Smooth muscle cell (in vitro differentiated cells): ENCODE measurements around the gene DDO. TPM values are rescaled to one million over a fixed set of nuclear protein-coding genes. Genes with fewer than 3 reads are reported as not detected.
A peak's percentile ranks its signal among the peaks of the same experiment; 100 is the strongest.

Experiments
- DNase-seq: peaks from one replicate; lab custom pipeline; 2025; ENCODE audit not compliant: unreplicated experiment; lab: John Stamatoyannopoulos, UW
- H2AFZ ChIP-seq: fragments of 200-600 bp; sonication (generic); 2 replicates; pipeline ENCODE4 v1.6.0; 2016; ENCODE audit warnings: antibody characterized with exemption, low read depth, mild to moderate bottlenecking
- H3F3A ChIP-seq: fragments of 200-600 bp; sonication (generic); 2 replicates; pipeline ENCODE4 v1.6.0; 2017; ENCODE audit warnings: antibody characterized with exemption, low read depth
- H3K27ac ChIP-seq: fragments of 200-600 bp; sonication (generic); 2 replicates; pipeline ENCODE4 v1.5.1; 2016; ENCODE audit warnings: low read depth, mild to moderate bottlenecking
- H3K27me3 ChIP-seq: fragments of 200-600 bp; sonication (generic); 2 replicates; pipeline ENCODE4 v1.6.1; 2016; ENCODE audit warnings: low read depth, mild to moderate bottlenecking
- H3K36me3 ChIP-seq: fragments of 200-600 bp; sonication (generic); 2 replicates; pipeline ENCODE4 v1.5.1; 2016; ENCODE audit warnings: low read depth
- H3K4me1 ChIP-seq: fragments of 200-600 bp; sonication (generic); 2 replicates; pipeline ENCODE4 v1.5.1; 2016; ENCODE audit warnings: low read depth
- H3K4me2 ChIP-seq: fragments of 200-600 bp; sonication (generic); 2 replicates; pipeline ENCODE4 v1.6.0; 2016; ENCODE audit warnings: mild to moderate bottlenecking
- H3K4me3 ChIP-seq: fragments of 200-600 bp; sonication (generic); 2 replicates; pipeline ENCODE4 v1.5.1; 2016; ENCODE audit warnings: mild to moderate bottlenecking
- H3K79me2 ChIP-seq: fragments of 200-600 bp; sonication (generic); 2 replicates; pipeline ENCODE4 v1.6.0; 2016; ENCODE audit warnings: low read depth, mild to moderate bottlenecking
- H3K9ac ChIP-seq: fragments of 200-600 bp; sonication (generic); 2 replicates; pipeline ENCODE4 v1.6.0; 2016; ENCODE audit warnings: low read depth
- H3K9me3 ChIP-seq: fragments of 200-600 bp; sonication (generic); replicated peaks from 2 replicates; pipeline ENCODE4 v1.5.1; 2016; ENCODE audit warnings: low read depth
- H4K20me1 ChIP-seq: fragments of 200-600 bp; sonication (generic); 2 replicates; pipeline ENCODE4 v1.6.0; 2016; ENCODE audit warnings: low read depth
- WGBS: methylation state at CpG from one replicate; pipeline ENCODE4 v1.1.7; 2016; ENCODE audit warnings: low lambda C conversion rate; 5-methylcytosine and 5-hydroxymethylcytosine counted together
- polyA plus RNA-seq: library from polyadenylated mRNA; unstranded; fragments of >200 nt; fragmentation: Nextera tagmentation; extraction: Ambion mirVana; gene quantifications from 2 replicates; pipeline ENCODE4 v1.2.1, GENCODE V29; 2016
- total RNA-seq: library from RNA; depleted of rRNA; stranded (reverse); fragments of >200 nt; gene quantifications from 2 replicates; pipeline ENCODE4 v1.2.3, GENCODE V29; 2014
- TF ChIP-seq, protein P1 (sequence below): fragments of 200-600 bp; sonication (generic); IDR thresholded peaks from 2 replicates; pipeline ENCODE4 v1.5.1; 2017; ENCODE audit warnings: borderline replicate concordance, mild to moderate bottlenecking, antibody characterized with exemption; ENCODE audit not compliant: insufficient read depth, poor library complexity, severe bottlenecking

DDO gene
- total and polyA plus RNA-seq, 2 experiments from 2014 or later, result not detected

DNA sequence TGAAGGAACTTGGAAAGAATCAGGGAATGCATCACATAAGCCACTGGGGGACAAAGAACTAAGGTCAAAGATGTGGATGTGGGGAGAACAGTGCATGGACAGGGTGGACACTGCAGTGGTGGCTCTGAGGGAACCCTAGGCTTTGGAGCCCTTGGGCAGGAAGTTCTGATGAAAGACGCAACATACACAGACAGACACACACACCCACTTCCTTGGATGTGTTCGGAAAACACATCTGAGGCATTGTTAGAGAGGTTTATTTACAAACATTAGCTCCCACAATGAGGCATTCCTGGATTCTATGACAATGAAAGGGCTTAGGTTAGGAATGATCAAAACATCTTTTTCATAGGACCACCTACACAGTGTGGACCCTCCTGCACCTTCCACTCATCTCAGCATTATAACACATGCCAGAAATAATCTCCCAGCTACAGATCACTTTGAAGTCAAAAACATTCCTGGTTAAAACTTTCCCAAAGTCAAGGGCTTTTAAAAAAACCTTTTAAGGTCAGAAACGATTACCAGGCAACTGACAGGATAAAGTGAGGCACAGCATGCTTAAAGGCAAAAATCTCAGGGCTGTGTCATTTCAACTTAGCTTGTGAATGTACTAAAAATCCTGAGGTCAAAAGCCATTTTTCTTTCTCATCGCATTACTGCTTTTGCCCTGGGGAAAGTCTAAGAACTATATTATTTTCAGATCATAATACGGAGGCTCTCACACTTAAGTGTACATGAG lies 50.8 kb downstream of the DDO start:
- H3K4me2 ChIP-seq, result peak overlapping the region; percentile 11
- H3K27ac ChIP-seq, result no peak overlapping the region
- H3K4me3 ChIP-seq, result no peak overlapping the region
- H3K9ac ChIP-seq, result no peak overlapping the region
- H2AFZ ChIP-seq, result no peak overlapping the region
- no peaks in the 10 kb centered on the region for H3K36me3 ChIP-seq
- 39% methylated on average over 5 of the region's 5 CpGs for WGBS
- TF ChIP-seq, protein P1, sequence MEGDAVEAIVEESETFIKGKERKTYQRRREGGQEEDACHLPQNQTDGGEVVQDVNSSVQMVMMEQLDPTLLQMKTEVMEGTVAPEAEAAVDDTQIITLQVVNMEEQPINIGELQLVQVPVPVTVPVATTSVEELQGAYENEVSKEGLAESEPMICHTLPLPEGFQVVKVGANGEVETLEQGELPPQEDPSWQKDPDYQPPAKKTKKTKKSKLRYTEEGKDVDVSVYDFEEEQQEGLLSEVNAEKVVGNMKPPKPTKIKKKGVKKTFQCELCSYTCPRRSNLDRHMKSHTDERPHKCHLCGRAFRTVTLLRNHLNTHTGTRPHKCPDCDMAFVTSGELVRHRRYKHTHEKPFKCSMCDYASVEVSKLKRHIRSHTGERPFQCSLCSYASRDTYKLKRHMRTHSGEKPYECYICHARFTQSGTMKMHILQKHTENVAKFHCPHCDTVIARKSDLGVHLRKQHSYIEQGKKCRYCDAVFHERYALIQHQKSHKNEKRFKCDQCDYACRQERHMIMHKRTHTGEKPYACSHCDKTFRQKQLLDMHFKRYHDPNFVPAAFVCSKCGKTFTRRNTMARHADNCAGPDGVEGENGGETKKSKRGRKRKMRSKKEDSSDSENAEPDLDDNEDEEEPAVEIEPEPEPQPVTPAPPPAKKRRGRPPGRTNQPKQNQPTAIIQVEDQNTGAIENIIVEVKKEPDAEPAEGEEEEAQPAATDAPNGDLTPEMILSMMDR, result no peak
- no peak for DNase-seq
- peaks cover 51% of the 10 kb centered on the region for H3K4me1 ChIP-seq
- H3K9me3 ChIP-seq, result no peaks in the 10 kb centered on the region
- no peaks in the 10 kb centered on the region for H3K79me2 ChIP-seq
- H3F3A ChIP-seq, result no peaks in the 10 kb centered on the region
- peaks cover 4% of the 10 kb centered on the region for H3K27me3 ChIP-seq
- no peaks in the 10 kb centered on the region for H4K20me1 ChIP-seq

- 84% methylated on average over 3 of the region's 3 CpGs for WGBS
- Histone ChIP-seq H3K36me3 (no peaks in the 10 kb centered on the region), H3F3A (no peaks in the 10 kb centered on the region), H2AFZ (no peak overlapping the region), H3K9me3 (no peaks in the 10 kb centered on the region), H3K27ac (no peak overlapping the region), H3K9ac (no peak overlapping the region), H3K4me1 (peaks cover 50% of the 10 kb centered on the region), H3K4me2 (no peak overlapping the region), H3K79me2 (no peaks in the 10 kb centered on the region), H3K4me3 (no peak overlapping the region), H4K20me1 (no peaks in the 10 kb centered on the region), H3K27me3 (peaks cover 11% of the 10 kb centered on the region)
- TF ChIP-seq, protein P1, result no peak
- no peak for DNase-seq
These were observed 51.6 kb downstream of the DDO start for GRCh38 chr6:110363748-110364147.

GRCh38 chr6:110360676-110361075 lies 54.7 kb downstream of the DDO start:
- H3F3A ChIP-seq, result no peaks in the 10 kb centered on the region
- no peak overlapping the region for H3K4me3 ChIP-seq
- H3K9ac ChIP-seq, result no peak overlapping the region
- TF ChIP-seq, protein P1, result no peak
- peaks cover 25% of the 10 kb centered on the region for H3K27me3 ChIP-seq
- no peak for DNase-seq
- no peak overlapping the region for H3K4me2 ChIP-seq
- H3K4me1 ChIP-seq, result peaks cover 46% of the 10 kb centered on the region
- no peaks in the 10 kb centered on the region for H3K79me2 ChIP-seq
- H3K27ac ChIP-seq, result no peak overlapping the region
- H3K36me3 ChIP-seq, result no peaks in the 10 kb centered on the region
- H2AFZ ChIP-seq, result no peak overlapping the region
- WGBS, result 86% methylated on average over 3 of the region's 3 CpGs
- H4K20me1 ChIP-seq, result no peaks in the 10 kb centered on the region
- H3K9me3 ChIP-seq, result no peaks in the 10 kb centered on the region

DNA sequence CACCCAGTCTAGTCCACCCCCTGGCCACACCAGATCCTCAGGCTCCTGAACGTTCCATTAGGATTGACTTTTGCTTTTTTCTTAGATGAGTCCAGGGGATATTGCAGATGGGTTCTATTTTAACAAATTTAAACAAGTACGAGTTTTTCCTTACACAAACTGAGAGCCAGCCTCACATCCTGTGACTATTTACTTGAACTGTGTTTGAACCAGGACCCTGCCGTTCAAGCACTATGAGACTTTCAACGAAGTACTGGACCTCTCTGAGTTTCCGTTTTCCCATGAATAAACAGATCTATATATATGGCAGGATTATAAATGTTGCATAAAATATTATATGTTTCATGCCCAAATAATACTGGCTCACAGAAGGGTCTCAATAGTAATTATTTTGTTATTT lies 55.8 kb downstream of the DDO start:
- Histone ChIP-seq H3K27ac (no peak overlapping the region), H3K4me3 (no peak overlapping the region), H3K27me3 (peaks cover 25% of the 10 kb centered on the region), H3K9me3 (no peaks in the 10 kb centered on the region), H4K20me1 (no peaks in the 10 kb centered on the region), H3K36me3 (no peaks in the 10 kb centered on the region), H3K4me1 (peaks cover 52% of the 10 kb centered on the region), H3F3A (no peaks in the 10 kb centered on the region), H3K79me2 (no peaks in the 10 kb centered on the region), H3K4me2 (no peak overlapping the region), H2AFZ (no peak overlapping the region), H3K9ac (no peak overlapping the region)
- TF ChIP-seq, protein P1, result no peak
- DNase-seq, result no peak
- 77% methylated on average over 5 of the region's 5 CpGs for WGBS
